Measurements from ENCODE around the gene GGACT.
A peak's percentile ranks its signal among the peaks of the same experiment; 100 is the strongest.
"Not testable (repeated sequence)": the region's sequence is repeated elsewhere in the genome, so short reads cannot be mapped to it uniquely, and the experiment has no call there.

Gene GGACT

DNA sequence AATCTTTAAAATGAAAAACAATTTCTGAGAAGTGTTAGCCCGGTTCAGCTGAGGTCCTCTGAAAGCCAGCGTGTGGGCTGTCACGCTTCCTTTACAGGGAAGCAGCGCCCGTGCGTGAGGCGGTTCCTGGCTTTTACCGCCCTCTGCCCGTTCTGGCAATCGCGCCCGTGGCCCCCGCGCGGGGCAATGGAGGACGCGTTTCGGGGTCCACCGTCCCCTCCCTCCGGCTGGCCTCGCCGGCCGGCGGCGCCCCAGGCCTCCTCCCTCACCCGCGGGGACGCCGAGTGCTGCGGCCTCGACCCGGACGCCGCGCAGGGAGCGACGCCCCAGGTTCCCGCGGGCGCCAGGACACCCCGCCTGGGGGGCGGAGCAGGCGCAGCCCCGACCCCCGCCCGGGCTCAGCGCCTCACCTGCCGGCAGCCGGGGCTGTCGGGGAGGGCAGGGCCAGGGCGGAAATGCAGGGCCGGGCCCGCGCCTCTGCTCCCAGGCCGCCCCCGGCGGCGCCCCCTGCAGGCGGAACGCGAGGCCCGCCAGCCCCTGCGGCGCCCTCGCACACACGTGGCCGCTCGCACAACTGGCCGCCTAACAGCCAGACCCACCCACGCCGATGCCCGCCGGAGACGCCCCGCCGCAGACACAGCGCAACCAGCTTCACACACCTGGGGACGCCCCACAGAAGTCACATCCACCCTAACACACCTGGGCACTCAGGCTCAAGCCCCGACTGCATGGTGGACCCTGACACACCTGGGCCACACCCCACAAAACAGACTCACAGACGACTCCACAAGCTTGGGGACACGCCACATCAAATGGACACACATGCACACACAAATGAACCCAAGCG is at the start of gene GGACT:
TSS of gene GGACT (minus strand) at position 459 of the 847 bp plus-strand sequence. CDS start 56,198 bp downstream, outside the sequence.
- peak; percentile 97 for ATAC-seq

DNA sequence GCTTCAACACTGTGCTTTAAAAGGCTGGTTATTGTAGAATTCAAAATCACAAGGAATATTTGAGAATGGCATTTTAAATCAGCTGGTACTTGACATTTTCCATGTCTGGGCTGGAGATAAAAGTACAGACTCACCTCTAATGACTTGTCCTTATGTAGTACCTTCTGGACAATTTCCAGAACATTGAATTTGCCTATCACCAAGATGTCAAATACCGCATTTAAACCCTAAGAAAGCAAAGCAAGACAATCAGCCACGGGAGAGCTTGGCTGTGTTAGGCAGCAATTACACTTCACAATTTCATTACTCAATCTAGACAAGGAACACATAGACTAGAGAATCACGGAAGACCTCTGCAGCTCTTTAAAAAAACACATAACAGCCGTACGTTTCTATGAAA is 49.2 kb upstream of the GGACT start:
- ATAC-seq: no peak

DNA sequence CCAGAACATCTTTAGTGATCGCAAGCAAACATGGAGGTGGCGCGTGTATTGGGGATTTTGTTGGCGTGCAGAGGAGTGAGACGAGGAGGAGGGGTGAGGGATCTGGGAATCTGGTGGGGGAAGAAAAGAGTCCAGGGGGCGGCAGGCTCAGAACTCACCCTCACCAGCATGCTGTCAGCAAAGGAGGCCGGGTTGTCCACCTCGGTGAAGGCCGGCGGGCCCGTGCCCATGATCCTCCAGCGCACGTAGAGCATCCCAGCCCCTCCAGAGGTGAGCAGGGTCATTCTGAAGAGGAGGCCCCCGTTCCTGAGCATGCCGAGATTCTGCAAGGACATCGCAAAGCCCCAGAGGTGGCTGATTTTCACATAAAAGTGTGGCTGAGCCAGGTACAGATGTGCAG is 48.8 kb upstream of the GGACT start:
- no peak for ATAC-seq

DNA sequence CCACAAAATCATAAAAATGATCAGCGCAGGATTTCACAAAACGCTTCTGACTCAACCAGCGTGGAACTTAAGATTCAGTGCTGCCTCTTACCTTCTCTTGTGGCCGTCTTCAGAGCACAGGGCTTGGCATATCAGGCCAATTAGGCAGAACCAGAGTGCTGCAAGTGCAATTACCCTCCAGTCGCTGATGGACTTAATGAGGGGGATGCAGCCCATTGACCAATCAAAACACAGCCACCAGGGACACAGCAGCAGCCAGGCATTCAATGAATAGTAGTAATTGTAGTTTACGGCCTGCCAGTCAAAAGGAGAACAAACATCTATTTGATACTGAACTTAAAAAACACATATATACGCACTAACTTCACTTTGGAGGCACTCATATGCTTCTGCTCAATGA is 47.9 kb upstream of the GGACT start:
- no peak for ATAC-seq

DNA sequence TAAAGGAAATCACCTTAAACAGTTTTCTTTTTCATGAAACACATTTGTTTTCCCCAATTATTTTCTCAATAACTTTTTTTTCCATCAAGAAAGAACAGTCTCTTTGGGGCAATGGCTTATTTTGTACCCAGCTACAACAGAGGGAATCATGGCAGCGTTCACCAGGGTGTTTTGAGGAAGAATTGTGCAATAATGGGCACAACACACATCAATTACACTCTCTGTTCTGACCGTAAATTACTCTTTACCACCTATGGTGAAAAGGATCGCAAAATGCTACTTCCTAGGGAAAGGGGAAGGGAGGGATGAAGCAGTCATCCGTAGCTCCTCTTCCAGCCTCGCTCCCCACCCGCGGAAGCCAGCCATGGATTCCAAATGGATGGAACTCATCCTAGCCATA is 47.4 kb upstream of the GGACT start:
- no peak for ATAC-seq

DNA sequence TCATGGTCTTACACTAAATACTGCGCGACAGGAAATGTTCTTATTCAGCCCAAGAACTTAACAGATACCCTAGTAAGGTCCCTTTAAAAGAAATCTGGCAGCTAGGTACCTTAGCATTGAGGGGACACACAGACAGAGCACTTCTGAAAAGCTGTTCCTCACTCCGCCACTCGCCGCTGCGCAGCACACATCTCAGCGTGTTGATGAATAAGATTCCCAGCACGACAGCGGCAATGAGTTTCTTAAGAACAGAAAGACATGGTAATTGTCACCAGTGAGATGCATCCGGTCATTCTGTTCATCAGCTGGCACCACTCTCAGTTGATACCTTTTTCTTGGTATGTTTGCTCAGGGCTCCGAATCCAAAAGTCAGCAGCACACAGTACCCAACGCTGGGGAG is 46.1 kb upstream of the GGACT start:
- no peak for ATAC-seq

DNA sequence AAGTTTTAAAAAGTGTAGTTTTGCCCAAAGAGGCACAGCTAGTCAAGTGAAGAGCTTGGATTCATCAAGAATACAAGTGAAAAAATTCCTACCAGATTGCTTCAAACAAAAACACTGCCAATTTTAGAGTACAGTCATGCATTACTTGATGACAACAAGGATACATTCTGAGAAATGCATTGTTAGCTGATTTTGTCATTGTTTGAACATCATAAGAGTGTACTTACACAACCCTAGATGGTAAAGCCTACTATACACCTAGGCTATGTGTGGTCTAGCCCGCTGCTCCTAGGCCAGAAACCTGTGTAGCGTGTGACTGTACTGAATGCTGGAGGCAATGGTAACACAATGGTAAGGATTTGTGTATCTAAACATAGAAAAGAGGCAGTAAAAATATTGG is 44.9 kb upstream of the GGACT start:
- ATAC-seq: no peak

DNA sequence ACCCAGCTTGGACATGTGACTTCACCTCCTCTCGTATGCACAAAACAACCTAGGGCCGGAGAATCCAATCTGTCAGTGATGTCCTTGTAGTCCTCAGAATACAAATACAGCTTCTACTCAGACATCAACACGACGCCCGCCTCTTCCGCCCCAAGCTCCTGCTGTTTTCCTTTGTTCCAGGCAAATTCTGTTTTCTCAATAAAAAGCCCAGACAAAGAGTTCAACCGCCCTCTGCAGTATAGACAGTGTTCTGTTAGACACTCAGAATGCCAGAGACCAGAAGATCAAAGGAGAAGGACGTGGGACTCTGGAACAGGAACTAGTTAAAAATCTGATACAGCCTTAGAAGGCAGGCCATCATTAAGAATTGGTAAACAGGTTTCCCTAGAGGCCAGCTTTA is 42.0 kb upstream of the GGACT start:
- no peak for ATAC-seq

DNA sequence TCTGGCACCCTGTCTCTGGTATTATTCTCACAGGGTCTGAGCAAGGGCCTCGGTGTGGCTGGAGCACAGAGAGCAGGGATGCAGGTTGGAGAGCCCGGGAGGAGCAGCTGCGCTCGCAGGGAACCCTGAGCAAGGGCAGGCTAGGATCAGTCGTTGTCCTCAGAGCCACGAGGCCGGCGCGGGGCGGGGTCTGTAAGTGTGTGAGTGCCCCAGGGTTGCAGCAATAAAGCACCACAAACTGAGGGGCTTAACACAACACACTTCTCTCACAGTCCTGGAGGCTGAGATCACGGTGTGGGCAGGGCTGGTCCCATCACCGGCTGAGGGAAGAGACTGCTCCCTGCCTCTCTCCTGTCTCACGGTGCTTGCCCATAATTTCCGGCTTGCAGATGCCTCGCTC is 38.5 kb upstream of the GGACT start:
- no peak for ATAC-seq

DNA sequence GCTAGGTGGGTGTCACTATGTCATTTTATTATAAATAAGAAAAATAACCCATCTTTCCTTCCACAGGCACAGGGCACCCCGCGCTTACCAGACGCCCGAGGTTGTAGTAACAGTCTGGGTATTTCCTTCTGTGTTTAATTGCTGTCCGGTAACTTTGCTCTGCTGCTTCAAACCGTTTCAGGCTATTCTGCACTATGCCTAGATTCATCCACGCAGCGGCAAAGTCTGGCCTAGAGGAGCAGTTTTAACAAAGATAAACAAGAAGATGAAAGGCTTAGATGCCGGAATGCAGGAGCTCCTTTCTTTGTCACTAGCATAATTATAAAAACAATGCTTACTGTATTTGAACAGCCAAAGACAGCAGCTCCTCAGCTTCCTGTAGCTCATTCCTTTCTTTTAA is 36.9 kb upstream of the GGACT start:
- ATAC-seq: no peak

DNA sequence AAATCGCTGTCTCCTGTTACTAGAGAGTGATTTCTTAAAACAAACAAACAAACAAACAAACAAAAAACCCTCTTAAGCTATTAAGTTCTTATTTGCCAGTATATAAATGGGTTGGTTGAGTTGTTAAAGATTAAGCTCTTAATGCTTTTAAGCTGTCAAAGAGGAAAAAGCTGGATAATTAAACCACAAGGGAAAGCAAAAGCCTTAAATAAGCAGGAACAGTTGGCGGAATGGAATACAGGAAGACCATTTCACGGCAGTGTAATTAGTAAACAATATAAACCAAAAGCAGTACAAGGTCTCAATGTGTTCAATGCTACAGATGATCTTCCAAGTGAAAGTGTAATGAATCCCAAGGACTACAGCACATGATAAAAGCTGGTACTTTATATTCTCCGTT is 32.2 kb upstream of the GGACT start:
- no peak for ATAC-seq

DNA sequence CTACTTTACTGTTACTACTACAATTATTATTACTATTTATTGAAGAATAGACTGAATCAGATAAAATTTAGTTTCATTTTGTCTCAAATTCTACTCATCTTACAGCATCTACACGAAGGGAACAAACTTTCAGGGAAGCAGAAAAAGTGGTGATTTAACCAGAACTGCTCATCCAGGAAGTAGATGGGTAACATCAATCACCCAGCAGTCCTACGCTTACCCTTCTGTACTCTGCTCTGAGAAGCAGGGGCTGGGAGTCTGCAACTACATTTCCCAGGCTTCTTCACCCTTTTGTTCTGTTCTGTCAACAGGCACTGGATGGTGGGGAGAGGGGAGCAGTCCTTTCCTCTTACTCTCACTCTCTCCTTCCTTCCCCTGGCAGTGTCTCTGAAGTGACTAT is 31.4 kb upstream of the GGACT start:
- peak; percentile 84 to 93 for ATAC-seq

DNA sequence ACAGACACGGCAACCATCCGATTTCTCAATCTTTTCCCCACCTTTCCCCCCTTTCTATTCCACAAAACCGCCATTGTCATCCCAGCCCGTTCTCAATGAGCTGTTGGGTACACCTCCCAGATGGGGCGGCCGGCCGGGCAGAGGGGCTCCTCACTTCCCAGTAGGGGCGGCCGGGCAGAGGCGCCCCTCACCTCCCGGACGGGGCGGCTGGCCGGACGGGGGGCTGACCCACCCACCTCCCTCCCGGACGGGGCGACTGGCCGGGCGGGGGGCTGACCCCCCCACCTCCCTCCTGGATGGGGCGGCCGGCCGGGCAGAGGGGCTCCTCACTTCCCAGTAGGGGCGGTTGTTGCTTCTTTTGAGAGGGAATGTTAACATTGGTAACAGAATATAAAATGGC is 30.3 kb upstream of the GGACT start:
- not testable (repeated sequence) for ATAC-seq

DNA sequence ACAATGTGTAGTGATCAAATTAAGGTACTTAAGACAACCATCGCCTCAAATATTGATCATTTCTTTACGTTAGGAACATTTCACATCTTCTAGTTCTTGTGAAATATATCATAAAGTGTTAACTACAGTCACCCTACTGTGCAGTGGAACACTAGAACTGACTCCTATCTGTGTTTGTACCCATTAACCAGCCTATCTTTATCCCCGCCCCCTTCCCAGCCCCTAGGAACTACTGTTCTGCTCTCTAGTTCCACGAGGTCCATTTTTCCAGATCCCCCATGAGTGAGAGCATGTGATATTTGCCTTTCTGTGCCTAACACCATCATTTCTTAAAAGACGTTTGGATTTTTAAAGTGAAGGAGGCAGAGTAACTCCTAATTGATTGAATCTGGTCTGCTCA is 24.4 kb upstream of the GGACT start:
- no peak for ATAC-seq

DNA sequence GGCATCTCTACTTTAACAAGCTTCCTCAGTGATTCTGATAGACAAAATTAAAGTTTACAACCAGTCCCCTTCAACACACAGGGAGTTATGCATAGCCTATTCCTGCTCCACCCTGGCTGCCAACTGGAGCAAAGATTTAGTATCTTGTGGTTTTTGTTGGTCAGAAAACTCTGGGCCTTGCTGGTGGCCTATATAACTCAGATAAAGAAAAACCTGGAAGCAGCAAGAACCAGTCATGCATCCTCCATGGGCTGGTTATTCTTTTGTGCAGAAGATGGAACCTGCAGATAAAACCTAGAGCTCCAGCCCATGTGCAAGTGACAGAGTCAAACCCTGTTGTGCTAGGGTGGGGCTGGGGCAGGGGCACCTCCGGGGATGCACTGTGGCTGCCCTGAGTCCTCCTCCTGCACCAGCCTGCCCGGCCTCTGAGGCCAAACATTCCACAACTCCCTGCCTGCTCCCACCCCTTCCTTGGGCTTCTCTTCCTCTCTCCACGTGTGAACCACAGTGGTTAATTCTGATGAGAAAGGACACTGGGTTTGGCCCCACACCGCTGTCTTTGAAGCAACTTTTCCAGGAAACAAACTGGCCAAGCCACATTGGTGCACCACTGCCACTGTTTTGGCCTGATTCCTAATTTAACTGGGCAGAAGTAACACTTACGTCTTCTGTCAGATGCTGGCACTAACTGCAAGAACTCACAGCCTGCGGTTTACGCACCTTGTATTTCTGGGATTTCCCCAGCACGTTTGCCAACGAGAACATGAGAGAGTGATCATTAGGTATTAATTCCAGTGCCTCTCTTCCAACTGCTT is 23.3 kb upstream of the GGACT start:
- no peak for ATAC-seq

DNA sequence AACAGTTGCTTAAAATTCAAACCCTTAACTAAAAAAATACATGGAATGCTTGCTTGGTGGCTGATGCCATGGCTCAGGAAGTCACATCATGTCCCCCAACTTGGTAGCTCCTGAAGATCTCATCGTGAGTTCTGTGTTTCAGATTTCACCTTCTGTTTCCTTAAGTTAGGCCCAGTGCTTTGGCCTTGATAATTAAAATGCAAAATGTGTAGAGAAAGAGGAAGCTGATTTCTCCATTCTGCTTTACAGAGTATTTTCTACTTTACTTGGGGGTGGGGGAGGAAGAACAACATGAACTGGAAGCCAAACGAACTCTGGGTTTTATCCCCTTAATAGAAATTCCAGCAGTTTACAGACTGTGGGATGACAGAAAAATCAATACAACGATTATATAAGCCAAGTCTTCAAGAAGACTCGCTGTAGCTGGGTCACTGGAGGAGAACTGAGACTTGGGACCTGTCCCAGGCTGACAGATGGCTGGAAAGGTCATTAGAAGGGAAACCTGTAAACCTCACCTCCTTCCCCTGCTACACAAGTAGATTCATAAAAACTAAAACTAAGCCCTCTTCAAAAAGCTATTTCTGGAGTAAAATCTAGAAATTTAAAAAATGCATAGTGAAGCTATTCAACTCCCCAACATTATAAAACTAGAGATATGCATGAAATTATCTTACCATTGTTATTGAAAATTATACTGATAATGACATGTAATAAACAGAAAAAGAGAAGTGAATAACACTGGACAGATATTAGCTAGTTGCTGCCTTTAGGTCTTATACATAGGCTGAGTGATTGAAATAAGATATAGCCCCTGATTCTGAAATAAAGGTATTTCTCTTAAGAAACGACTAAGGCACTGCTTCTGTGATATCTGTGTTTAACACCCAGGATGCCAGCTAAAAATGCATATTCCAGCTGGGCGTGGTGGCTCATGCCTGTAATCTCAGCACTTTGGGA is 22.1 kb upstream of the GGACT start:
- ATAC-seq: no peak

DNA sequence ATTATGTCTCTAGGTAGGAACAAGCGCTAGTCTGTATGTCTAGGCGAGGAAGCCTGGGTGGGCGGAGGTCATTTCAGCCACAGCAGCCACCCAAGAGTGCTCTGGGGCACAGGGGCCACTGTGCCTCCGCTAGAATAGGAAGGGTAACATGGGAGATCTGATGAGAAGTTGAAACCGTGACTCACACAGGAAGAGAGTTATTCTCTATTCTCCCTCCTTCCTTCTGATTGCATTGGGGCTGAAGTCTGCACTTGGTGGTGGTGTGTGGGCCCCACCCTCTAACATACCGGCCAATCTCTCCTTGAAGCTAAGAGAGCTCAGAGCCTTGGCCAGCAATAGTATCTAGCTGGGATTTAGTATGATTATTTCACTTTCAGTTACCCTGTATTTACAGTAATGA is 20.3 kb upstream of the GGACT start:
- peak; percentile 97 to 98 for ATAC-seq

DNA sequence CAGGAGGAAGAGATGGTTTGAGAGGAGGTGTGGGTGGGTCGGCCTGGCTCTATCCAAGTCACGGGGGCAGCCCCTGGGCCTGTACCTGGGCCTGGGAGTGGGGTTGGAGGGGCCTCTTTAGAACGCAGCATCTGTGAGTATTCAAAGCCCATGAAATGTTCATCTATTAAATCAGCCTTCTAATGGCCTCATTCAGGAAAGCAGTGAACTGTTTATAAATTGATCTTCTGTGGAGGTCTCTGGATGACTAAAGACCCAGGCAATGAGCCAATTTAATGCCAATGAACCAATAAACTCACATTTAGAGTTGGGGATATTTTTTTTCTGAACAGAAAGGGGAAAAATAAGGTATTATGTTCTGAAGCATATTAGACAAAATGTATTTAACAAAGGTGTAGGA is 19.9 kb upstream of the GGACT start:
- ATAC-seq: no peak

DNA sequence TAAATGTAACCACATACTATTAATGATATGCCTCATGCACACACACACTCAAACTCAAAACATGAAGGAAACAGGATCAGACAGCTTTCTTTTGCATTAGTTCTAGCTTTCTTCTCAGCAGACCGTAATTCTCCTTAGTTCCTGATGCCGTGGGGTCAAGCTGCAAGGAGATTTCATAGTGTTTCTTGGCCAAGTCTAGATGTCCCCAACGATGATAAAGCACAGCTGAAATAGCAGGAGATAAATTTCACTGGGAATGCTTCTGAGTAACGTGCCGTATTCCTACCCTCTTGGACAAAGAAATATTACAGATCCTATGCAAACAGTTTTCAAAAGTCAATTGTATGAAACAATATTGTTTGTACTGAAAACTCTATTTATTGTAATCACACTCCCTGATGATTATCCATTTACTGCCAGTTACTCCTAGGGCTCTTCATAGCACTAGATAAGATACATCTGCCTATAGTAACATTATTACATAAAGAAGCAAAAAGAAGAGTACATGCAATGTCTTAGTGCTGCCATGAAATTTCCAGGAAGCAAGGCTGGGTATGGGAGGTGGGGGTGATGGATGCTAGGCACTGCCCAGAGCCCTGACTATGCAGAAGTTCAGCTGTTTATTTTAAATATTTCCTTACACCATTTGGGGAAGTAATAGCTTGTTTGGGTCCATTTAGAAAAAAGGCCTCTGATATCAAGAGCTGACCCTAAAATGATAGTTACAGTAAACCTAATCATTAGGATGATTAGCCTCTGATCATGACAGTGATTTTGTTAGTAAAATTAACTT is 16.5 kb upstream of the GGACT start:
- no peak for ATAC-seq

DNA sequence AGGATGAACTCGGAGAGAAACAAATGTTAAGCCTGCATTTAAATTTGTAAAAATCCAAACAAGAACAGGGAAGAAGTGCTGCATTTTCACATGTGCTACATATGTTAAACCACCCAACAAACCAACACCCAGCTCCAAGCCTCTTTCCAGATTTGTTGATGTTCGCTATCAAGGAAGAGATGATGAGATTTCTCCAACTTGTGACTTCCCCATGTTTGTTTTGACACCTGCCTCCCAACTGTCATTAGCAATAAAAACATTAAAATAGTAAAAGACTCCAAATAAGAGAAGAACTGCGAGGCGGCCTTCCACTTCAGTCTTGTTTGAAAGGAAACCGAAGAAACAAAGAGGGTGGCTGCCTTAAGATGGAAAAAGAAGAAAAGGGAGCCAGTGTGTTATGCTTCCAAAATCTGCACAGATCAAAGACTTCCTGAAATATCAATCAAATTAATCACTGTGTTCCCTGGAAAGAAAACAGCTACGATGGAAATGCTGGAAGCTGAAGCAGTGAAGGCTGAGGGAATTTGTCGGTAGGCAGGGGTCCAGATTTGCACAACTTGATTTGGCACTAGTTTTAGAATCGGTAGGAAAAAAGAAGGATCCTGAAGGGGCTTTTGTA is 14.0 kb upstream of the GGACT start:
- no peak for ATAC-seq

DNA sequence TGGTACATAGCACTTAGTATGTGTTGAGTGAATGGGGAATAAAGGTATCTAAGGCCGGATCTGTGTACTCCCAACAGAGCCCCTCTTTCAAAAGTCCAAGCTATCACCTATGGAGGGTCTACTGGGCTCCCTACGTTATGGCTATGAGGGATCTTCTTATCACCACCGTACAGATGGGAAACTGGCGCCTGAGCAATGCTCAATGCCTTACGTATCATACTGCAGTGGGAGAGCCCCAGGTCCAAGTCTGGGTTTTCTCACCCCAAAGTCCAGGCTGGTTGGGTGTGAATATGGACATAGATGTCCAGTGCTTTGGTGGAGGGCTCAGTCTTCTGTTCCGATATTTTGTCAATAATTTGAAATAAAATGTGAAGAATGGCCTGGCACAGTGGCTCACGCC is 13.1 kb upstream of the GGACT start:
- no peak for ATAC-seq

DNA sequence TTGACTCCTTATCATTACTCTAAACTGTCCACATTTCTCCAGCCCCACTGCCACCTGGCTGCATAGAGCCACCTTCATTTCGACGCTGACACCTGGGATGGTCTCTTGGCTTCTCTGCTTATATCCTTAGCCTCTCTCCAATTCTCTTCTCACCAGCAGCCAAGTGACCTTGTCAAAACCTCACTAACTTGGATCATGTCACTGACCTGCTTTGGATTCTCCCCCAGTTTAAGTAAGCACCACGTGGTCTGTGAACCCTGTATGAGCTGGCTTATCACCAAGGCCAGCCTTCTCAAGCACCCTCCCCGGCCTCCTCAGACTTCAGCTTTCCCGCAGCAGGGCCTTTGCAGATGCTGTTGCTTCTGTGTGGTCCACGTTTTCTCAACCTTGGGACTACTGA is 12.3 kb upstream of the GGACT start:
- no peak for ATAC-seq

Measured in activated CD4-positive, CD25-positive, alpha-beta regulatory T cell treated with anti-CD3 and anti-CD28 coated beads, Interleukin-2, amount 50 U/mL, for 24 hours (primary cell).